ENCODE data around the gene ETS1. TPM values are rescaled to one million over a fixed set of nuclear protein-coding genes. Genes with fewer than 3 reads are reported as not detected.
A peak's percentile ranks its signal among the peaks of the same experiment; 100 is the strongest.

ETS1 gene
- total RNA-seq, 1 donor = 95.0 TPM

GRCh38 chr11:128533472-128533871 is 53.9 kb downstream of the ETS1 start:
- TF ChIP-seq, protein P1, sequence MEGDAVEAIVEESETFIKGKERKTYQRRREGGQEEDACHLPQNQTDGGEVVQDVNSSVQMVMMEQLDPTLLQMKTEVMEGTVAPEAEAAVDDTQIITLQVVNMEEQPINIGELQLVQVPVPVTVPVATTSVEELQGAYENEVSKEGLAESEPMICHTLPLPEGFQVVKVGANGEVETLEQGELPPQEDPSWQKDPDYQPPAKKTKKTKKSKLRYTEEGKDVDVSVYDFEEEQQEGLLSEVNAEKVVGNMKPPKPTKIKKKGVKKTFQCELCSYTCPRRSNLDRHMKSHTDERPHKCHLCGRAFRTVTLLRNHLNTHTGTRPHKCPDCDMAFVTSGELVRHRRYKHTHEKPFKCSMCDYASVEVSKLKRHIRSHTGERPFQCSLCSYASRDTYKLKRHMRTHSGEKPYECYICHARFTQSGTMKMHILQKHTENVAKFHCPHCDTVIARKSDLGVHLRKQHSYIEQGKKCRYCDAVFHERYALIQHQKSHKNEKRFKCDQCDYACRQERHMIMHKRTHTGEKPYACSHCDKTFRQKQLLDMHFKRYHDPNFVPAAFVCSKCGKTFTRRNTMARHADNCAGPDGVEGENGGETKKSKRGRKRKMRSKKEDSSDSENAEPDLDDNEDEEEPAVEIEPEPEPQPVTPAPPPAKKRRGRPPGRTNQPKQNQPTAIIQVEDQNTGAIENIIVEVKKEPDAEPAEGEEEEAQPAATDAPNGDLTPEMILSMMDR (IDR thresholded peaks at IDR 0.05; ENCODE audit: insufficient read depth, low read depth, low read length) = no peak
- DNase-seq (ENCODE audit: low read depth) = no peak
- no peak overlapping the region for H3K4me3 ChIP-seq (ENCODE audit: low read depth, low read length)

DNA sequence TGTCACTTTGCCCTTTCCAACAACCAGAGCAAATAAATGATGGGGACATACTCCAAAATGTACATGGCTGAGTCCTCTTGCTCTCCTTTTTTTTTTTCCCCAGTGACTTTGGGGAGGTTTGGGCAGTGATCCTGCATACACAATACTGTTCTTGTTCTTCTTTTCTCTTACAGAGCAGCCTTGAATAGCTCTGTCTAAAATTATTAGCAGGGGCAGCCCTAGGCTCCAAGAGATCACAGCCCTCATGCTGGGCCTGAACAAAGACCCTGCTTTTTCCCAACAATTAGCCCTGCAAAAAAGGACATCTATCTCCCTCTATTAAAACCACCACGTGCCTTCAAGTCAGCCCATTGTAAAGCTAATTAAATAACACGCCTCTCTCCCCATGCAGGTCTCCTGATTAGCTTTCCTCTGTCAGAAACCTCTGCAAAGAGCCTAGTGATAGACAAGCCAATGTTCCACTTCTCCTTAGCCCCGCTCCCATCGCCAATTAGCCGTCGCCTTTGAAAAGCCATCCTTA is 54.7 kb downstream of the ETS1 start:
- DNase-seq (ENCODE audit: low read depth) = no peak
- TF ChIP-seq, protein P1 (IDR thresholded peaks at IDR 0.05; ENCODE audit: insufficient read depth, low read depth, low read length) = no peak
- no peak overlapping the region for H3K4me3 ChIP-seq (ENCODE audit: low read depth, low read length)

- TF ChIP-seq, protein P1 (IDR thresholded peaks at IDR 0.05; ENCODE audit: insufficient read depth, low read depth, low read length) = no peak
- H3K4me3 ChIP-seq (ENCODE audit: low read depth, low read length) = no peak overlapping the region
- no peak for DNase-seq (ENCODE audit: low read depth)
Measured at GRCh38 chr11:128532016-128532571, 55.3 kb downstream of the ETS1 start.

DNA sequence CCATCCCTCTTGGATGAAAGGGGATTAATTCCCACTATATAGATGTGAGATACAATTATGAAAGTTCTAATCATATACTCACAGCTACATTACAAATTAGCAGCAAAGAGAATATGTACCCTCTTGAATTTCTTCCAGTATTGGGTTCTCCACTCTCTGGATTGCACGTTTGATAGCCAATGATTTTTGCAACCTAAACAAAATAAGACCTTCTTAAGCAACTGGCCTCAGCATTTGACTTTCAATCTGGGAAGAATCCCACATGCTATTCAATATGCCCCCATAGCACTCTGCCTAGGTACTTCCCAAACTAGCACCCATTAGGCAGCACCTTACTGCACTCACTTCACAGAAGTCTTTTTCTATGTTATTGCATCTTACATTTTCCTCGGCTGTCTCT is 55.8 kb downstream of the ETS1 start:
- TF ChIP-seq, protein P1 (IDR thresholded peaks at IDR 0.05; ENCODE audit: insufficient read depth, low read depth, low read length) = no peak
- H3K4me3 ChIP-seq (ENCODE audit: low read depth, low read length) = no peak overlapping the region
- no peak for DNase-seq (ENCODE audit: low read depth)

- TF ChIP-seq, protein P1 (IDR thresholded peaks at IDR 0.05; ENCODE audit: insufficient read depth, low read depth, low read length) = no peak
- no peak overlapping the region for H3K4me3 ChIP-seq (ENCODE audit: low read depth, low read length)
- DNase-seq (ENCODE audit: low read depth) = peak; percentile 92
Measured at GRCh38 chr11:128530118-128531074, 57.0 kb downstream of the ETS1 start.

DNA sequence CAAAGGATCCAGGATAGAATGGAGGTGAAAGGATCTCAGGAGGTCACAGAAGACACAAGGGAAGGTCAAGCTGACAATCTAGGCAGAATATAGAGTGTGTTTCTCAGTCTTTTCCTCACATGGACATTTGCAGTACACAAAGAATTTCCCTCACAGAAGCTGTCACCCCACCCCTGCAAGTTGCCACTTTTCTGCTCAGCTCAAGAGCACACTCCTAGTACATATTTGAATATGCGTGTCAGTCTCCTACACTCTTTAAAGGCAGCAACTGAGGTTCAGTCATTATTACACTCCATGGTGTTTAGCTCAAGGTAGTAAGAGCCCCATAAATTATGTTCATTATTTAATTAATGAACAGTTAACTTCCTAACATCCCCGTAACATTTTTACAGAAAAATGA is 59.1 kb downstream of the ETS1 start:
- no peak overlapping the region for H3K4me3 ChIP-seq (ENCODE audit: low read depth, low read length)
- TF ChIP-seq, protein P1 (IDR thresholded peaks at IDR 0.05; ENCODE audit: insufficient read depth, low read depth, low read length) = no peak
- no peak for DNase-seq (ENCODE audit: low read depth)

Measured in fibroblast of villous mesenchyme (primary cell).